GM19467 (cell line): ENCODE results near the gene FAM234B.

Source experiments
- ATAC-seq: cut with Tn5 transposase; IDR thresholded peaks from one replicate; pipeline ENCODE4 v1.9.1; 2021; ENCODE audit warnings: mild to moderate bottlenecking, moderate library complexity; ENCODE audit not compliant: unreplicated experiment

Gene FAM234B

GRCh38 chr12:13044002-13044905 is at the start of gene FAM234B:
Gene FAM234B, plus strand, starts transcription at chr12:13044381. Its CDS starts 23 bp downstream, at chr12:13044404.
- ATAC-seq, result peak; percentile 81

- no peak for ATAC-seq
Observed at GRCh38 chr12:12995088-12995487, 49.1 kb upstream of the FAM234B start.

GRCh38 chr12:12996209-12996608 is 48.0 kb upstream of the FAM234B start:
- ATAC-seq, result no peak

- ATAC-seq, result no peak
Observed at GRCh38 chr12:12997156-12997555, 47.0 kb upstream of the FAM234B start.

GRCh38 chr12:12997734-12998133 is 46.4 kb upstream of the FAM234B start:
- no peak for ATAC-seq

- no peak for ATAC-seq
Observed at GRCh38 chr12:12998248-12998647, 45.9 kb upstream of the FAM234B start.

- ATAC-seq, result no peak
Observed at GRCh38 chr12:12999271-12999958, 44.8 kb upstream of the FAM234B start.

GRCh38 chr12:12999959-13000615 is 44.1 kb upstream of the FAM234B start, which contains the start of gene HEBP1:
Gene HEBP1, minus strand, starts transcription at chr12:13000265. Its CDS starts 151 bp downstream, at chr12:13000114.
- peak; percentile 86 for ATAC-seq

GRCh38 chr12:13000616-13000924 is 43.6 kb upstream of the FAM234B start:
- ATAC-seq, result peak; percentile 32

- ATAC-seq, result no peak
Observed at GRCh38 chr12:13000925-13001774, 43.0 kb upstream of the FAM234B start.

GRCh38 chr12:13001775-13002040 is 42.5 kb upstream of the FAM234B start:
- ATAC-seq, result no peak

- ATAC-seq, result no peak
Observed at GRCh38 chr12:13002301-13003097, 41.7 kb upstream of the FAM234B start.

- no peak for ATAC-seq
Observed at GRCh38 chr12:13004361-13004760, 39.8 kb upstream of the FAM234B start.

- no peak for ATAC-seq
Observed at GRCh38 chr12:13004986-13005385, 39.2 kb upstream of the FAM234B start.

GRCh38 chr12:13005649-13006048 is 38.5 kb upstream of the FAM234B start:
- ATAC-seq, result no peak

- no peak for ATAC-seq
Observed at GRCh38 chr12:13007496-13008233, 36.5 kb upstream of the FAM234B start.

- ATAC-seq, result no peak
Observed at GRCh38 chr12:13008741-13009380, 35.3 kb upstream of the FAM234B start.

GRCh38 chr12:13011098-13011497 is 33.1 kb upstream of the FAM234B start:
- ATAC-seq, result no peak

- ATAC-seq, result no peak
Observed at GRCh38 chr12:13022851-13023271, 21.3 kb upstream of the FAM234B start.
